HFF-Myc (cell line): Measurements from ENCODE around the gene INSRR.

ENCODE experiments used
- DNase-seq: peaks from one replicate; pipeline ENCODE4 v3.0.0-alpha.2; 2011; ENCODE audit warnings: low read depth; ENCODE audit errors: extremely low read depth
- H3K4me3 ChIP-seq: replicated peaks from 2 replicates; pipeline ENCODE4 v1.5.1; 2011; ENCODE audit warnings: low read depth, mild to moderate bottlenecking, control low read depth, low read length
- TF ChIP-seq, protein P1 (sequence below): IDR thresholded peaks from 2 replicates; pipeline ENCODE4 v1.5.1; 2012; ENCODE audit warnings: mild to moderate bottlenecking, low read depth, low read length, control low read depth; ENCODE audit errors: missing control alignments

Gene INSRR

DNA sequence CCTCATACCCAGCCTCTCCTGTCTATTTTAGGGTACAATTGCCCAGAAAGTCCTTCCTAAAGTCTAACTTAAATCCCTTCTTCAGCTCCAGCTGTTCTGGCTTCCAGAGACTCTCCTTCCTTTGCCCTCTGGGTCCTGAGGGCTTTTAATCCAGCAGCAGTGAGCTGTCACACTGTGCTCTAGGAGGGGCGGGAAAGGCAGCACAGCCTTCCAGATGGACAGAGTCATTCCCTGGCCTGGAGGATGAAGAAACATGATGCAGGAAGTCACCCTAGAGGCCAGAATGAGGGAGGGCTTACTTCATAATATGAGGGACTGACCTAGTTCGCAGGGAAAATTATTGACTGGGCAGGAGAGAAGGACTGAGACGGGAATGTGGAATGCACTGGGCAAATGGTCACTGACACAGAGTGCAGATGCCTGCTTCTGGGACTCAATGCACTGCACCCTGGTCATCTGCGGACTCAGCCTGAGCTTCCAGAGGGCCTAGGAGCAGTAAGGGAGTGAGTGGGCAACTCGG, 43.5 kb downstream of the INSRR start:
- TF ChIP-seq, protein P1, sequence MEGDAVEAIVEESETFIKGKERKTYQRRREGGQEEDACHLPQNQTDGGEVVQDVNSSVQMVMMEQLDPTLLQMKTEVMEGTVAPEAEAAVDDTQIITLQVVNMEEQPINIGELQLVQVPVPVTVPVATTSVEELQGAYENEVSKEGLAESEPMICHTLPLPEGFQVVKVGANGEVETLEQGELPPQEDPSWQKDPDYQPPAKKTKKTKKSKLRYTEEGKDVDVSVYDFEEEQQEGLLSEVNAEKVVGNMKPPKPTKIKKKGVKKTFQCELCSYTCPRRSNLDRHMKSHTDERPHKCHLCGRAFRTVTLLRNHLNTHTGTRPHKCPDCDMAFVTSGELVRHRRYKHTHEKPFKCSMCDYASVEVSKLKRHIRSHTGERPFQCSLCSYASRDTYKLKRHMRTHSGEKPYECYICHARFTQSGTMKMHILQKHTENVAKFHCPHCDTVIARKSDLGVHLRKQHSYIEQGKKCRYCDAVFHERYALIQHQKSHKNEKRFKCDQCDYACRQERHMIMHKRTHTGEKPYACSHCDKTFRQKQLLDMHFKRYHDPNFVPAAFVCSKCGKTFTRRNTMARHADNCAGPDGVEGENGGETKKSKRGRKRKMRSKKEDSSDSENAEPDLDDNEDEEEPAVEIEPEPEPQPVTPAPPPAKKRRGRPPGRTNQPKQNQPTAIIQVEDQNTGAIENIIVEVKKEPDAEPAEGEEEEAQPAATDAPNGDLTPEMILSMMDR = no peak
- H3K4me3 ChIP-seq = no peak overlapping the region
- peak; percentile 52 for DNase-seq

DNA sequence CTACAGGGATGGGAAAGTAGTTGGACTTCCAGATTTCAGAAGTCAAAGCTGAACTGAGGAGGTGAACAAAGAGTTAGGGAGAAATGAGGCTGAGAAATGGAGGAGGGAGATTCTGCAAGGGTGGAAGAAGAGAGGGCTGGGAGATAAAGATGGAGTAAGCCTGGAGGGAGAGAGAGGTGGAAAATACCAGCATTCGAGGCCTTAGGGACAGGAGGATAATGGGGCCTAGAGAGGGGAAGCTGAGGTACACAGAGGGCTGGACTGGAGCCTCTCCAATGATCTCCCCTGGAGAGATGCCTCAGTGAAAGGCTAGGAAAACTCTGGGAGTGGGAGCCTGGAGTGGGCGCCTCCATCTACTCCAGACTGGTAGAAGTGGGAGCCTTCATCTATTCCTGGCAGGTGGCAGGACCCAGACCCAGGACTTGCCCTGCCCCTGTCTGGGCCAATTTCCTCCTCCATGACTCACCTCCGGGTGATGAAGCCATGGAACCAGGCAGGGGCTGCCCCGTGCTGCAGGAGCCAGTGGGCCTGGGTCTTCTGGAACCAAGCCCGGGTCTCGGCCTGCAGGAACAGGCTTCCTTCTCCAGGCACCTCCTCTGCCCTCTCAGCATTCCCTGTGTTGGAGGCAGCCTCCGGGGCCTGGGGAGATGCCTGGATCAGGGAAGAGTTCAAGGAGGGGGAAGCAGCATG, 44.2 kb downstream of the INSRR start:
- TF ChIP-seq, protein P1 = no peak
- H3K4me3 ChIP-seq = no peak overlapping the region
- DNase-seq = no peak

DNA sequence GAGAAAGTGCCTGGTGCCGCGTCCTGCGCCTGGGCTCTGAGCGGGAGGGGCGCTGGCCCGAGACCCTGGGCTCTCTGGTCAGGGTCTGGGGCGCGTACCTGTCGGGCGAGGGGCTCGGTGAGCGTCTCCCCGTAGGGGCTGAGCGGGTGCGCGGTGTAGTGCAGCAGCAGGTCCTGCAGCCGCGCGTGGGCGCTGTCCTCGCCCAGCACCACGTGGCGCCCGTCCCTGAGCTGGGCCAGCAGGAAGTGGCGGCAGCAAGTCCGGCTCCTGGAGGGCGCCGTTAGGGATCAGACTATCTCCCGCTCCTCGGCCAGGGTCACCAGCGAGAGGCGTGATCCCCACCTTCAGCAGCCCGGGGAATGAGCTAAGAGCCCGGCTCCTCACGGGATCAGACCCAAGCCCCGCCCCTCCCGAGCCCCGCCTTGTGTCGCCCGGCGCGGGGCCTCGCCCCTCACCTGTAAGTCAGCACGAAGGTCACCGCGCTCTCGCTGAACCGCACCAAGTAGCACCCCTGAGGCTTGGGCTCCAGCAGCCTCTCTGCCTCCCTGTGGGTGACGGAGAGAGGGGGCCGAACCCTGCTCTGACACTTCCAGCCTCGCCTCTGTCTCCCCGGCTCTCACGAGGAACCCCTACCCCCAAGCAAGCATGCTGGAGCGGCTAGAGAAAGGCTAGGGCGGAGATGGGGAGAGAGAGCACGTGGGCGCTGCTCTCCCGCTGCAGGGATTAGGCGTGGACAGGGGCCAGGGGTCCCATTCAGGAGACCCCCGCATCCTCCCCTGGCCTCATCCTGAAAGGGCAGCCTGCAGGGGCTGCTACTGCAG, 45.0 kb downstream of the INSRR start:
- TF ChIP-seq, protein P1 = peak; percentile 54
- DNase-seq = no peak

DNA sequence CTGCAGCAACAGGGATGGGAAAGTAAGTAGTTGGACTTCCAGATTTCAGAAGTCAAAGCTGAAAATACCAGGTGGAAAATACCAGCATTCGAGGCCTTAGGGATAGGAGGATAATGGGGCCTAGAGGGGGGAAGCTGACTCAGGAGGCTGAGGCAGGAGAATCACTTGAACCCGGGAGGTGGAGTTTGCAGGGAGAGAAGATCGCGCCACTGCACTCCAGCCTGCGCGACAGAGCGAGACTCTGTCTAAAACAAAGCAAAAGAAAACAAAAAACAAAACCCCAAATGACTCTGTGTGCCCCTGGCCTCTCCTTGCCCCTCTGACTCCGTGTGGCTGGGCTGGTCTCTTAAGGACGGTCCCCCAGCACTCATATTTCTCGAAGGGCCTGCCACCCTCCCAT, 45.6 kb downstream of the INSRR start:
- DNase-seq = no peak
- H3K4me3 ChIP-seq = peak overlapping the region; percentile 31
- TF ChIP-seq, protein P1 = no peak

More for the DNA sequence above, 45.0 kb downstream of the INSRR start:
- H3K4me3 ChIP-seq = peak overlapping the region; percentile 31

DNA sequence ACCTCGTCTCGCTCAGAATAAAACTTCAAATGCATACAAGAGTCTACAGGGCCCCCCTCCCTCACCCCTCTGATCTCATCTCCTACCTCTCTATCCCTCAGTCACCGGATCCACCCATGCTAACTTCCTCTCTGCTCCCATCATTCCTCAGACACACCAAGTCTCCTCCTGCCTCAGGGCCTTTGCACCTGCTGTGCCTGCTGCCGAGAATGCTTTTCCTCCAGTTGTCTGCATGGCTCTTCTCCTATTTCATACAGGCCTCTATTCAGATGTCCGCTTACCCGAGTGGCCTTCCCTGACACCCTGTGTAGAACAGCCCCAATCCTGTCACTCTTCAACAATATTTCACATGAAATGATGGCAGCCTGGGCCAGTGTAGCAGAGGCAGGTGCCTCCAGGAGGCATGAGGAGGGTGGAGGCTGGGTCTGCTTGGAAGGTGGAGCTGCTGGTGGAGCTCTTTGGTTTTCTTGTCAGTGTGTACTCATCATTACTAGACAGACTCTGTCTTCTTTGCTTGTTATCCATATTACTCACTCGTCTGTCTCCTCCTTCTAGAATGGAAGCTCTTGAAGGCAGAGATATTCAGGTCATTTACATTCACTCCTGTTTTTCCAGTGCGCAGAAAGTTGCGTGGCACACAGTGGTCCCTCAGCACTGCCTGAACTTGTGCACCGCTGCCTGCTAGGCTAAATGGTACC, 46.5 kb downstream of the INSRR start:
- TF ChIP-seq, protein P1 = no peak
- DNase-seq = no peak
- no peak overlapping the region for H3K4me3 ChIP-seq

DNA sequence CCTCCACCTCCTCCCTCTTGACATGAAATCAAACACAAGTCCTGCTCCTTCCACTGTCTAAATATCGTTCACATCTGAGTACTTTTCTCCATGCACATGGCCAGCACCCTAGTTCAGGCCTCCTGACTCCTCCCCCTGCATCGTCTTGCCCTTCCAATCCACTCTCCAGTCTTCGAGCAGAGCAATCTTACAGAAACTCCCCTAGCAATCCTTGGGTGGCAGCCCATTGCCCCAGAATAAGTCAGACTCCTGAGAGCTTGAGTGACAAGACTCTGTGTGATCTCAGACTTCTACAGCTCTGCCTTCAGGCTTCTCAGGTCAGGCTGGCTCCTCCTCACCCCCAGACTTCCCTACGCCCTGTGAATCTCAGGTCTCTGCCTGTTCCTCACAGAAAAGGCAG, 47.7 kb downstream of the INSRR start:
- TF ChIP-seq, protein P1 = no peak
- DNase-seq = no peak
- no peak overlapping the region for H3K4me3 ChIP-seq
